GM18511 (cell line): ENCODE measurements around the gene PARPBP.
"Not testable (repeated sequence)": the region's sequence is repeated elsewhere in the genome, so short reads cannot be mapped to it uniquely, and the experiment has no call there.

Source experiments
- ATAC-seq: cut with Tn5 transposase; IDR thresholded peaks from one replicate; pipeline ENCODE4 v1.9.1; 2021; ENCODE audit warnings: mild to moderate bottlenecking, moderate library complexity; ENCODE audit not compliant: unreplicated experiment

Gene PARPBP

DNA sequence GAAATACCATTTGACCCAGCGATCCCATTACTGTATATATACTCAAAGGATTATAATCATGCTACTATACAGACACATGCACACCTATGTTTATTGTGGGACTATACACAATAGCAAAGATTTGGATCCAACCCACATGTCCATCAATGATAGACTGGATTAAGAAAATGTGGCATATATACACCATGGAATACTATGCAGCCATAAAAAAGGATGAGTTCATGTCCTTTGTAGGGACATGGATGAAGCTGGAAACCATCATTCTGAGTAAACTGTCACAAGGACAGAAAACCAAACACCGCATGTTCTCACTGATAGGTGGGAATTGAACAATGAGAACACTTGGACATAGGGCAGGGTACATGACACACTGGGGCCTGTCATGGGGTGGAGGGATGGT is 120.9 kb downstream of the PARPBP start:
- not testable (repeated sequence) for ATAC-seq
